GM23338 (cell line): Measurements from ENCODE around the gene BTBD9.

Experiments used
- EZH2 ChIP-seq: fragments of 200-600 bp; sonication (generic); IDR thresholded peaks from one replicate; pipeline ENCODE4 v1.8.0; 2017; ENCODE audit warnings: antibody characterized with exemption, mild to moderate bottlenecking, low read depth; ENCODE audit not compliant: unreplicated experiment
- EZH2phosphoT487 ChIP-seq: fragments of 200-600 bp; sonication (generic); IDR thresholded peaks from one replicate; pipeline ENCODE4 v1.8.1; 2018; ENCODE audit warnings: antibody characterized with exemption; ENCODE audit not compliant: unreplicated experiment
- JUNB ChIP-seq: IDR thresholded peaks from one replicate; pipeline ENCODE4 v1.6.1; 2016; ENCODE audit warnings: antibody characterized with exemption; ENCODE audit not compliant: unreplicated experiment
- NANOG ChIP-seq: IDR thresholded peaks from 2 replicates; pipeline ENCODE4 v1.6.1; 2016; ENCODE audit warnings: antibody characterized with exemption, borderline replicate concordance
- POLR2AphosphoS5 ChIP-seq: IDR thresholded peaks from 2 replicates; pipeline ENCODE4 v1.6.1; 2016; ENCODE audit warnings: antibody characterized with exemption, low read depth
- TF ChIP-seq, protein P1 (sequence below), 2 experiments: fragments of 200-600 bp in 1 of 2; sonication (generic) in 1 of 2; conservative IDR thresholded peaks; 2 replicates each; pipeline versions ENCODE4 v1.5.1 to v1.6.1; 2016 to 2017; ENCODE audit warnings: antibody characterized with exemption in 2 of 2, low read depth in 2 of 2, mild to moderate bottlenecking in 2 of 2, moderate library complexity in 1 of 2
- TF ChIP-seq, protein P2 (sequence below): IDR thresholded peaks from one replicate; pipeline ENCODE4 v1.6.1; 2018; ENCODE audit warnings: antibody characterized with exemption; ENCODE audit not compliant: unreplicated experiment

DNA sequence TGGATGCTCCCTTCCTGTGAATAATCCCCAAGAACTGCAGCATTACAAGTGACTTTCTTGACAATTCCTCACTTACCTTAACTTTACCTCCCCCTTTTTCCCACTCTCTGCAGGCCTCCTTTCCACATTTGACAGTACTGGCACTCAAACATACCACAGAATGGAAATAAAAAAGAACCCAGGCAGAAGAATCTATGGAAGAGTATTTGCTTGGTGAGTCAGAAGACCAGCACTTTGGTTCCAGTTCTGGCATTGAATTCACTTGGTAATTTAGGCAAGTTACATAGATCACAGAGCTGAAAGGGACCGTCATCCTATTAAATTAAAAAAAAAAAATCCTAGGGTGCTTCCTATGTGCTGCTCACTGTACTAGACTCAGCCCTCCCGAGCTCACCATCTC is 55.0 kb downstream of the BTBD9 start:
- TF ChIP-seq EZH2 (no peak), EZH2phosphoT487 (no peak), POLR2AphosphoS5 (no peak), NANOG (no peak), JUNB (no peak)
- TF ChIP-seq, protein P1, sequence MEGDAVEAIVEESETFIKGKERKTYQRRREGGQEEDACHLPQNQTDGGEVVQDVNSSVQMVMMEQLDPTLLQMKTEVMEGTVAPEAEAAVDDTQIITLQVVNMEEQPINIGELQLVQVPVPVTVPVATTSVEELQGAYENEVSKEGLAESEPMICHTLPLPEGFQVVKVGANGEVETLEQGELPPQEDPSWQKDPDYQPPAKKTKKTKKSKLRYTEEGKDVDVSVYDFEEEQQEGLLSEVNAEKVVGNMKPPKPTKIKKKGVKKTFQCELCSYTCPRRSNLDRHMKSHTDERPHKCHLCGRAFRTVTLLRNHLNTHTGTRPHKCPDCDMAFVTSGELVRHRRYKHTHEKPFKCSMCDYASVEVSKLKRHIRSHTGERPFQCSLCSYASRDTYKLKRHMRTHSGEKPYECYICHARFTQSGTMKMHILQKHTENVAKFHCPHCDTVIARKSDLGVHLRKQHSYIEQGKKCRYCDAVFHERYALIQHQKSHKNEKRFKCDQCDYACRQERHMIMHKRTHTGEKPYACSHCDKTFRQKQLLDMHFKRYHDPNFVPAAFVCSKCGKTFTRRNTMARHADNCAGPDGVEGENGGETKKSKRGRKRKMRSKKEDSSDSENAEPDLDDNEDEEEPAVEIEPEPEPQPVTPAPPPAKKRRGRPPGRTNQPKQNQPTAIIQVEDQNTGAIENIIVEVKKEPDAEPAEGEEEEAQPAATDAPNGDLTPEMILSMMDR (conservative IDR thresholded peaks at IDR 0.05; ENCODE audit: low read depth in 2 of 2): no peak
- TF ChIP-seq, protein P2, sequence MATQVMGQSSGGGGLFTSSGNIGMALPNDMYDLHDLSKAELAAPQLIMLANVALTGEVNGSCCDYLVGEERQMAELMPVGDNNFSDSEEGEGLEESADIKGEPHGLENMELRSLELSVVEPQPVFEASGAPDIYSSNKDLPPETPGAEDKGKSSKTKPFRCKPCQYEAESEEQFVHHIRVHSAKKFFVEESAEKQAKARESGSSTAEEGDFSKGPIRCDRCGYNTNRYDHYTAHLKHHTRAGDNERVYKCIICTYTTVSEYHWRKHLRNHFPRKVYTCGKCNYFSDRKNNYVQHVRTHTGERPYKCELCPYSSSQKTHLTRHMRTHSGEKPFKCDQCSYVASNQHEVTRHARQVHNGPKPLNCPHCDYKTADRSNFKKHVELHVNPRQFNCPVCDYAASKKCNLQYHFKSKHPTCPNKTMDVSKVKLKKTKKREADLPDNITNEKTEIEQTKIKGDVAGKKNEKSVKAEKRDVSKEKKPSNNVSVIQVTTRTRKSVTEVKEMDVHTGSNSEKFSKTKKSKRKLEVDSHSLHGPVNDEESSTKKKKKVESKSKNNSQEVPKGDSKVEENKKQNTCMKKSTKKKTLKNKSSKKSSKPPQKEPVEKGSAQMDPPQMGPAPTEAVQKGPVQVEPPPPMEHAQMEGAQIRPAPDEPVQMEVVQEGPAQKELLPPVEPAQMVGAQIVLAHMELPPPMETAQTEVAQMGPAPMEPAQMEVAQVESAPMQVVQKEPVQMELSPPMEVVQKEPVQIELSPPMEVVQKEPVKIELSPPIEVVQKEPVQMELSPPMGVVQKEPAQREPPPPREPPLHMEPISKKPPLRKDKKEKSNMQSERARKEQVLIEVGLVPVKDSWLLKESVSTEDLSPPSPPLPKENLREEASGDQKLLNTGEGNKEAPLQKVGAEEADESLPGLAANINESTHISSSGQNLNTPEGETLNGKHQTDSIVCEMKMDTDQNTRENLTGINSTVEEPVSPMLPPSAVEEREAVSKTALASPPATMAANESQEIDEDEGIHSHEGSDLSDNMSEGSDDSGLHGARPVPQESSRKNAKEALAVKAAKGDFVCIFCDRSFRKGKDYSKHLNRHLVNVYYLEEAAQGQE: no peak
